GM12891 (cell line): ENCODE measurements around the gene NDC1.

Experiments
- PAX5 ChIP-seq: IDR thresholded peaks from 2 replicates; pipeline ENCODE4 v1.6.1; 2011; ENCODE audit warnings: low read length, moderate library complexity, mild to moderate bottlenecking; ENCODE audit not compliant: insufficient read depth, severe bottlenecking
- POLR2A ChIP-seq: IDR thresholded peaks from 2 replicates; pipeline ENCODE4 v1.6.1; 2011; ENCODE audit warnings: low read depth, low read length, control low read depth
- POLR2AphosphoS5 ChIP-seq: IDR thresholded peaks from 2 replicates; pipeline ENCODE4 v1.6.1; 2011; ENCODE audit warnings: low read depth, low read length, control low read depth
- SPI1 ChIP-seq: IDR thresholded peaks from 2 replicates; pipeline ENCODE4 v1.6.1; 2011; ENCODE audit warnings: low read depth, low read length, control low read depth
- TAF1 ChIP-seq: IDR thresholded peaks from 2 replicates; pipeline ENCODE4 v1.6.1; 2011; ENCODE audit warnings: low read depth, low read length, control low read depth

- no peak for TF ChIP-seq POLR2A
- TF ChIP-seq POLR2AphosphoS5 = no peak
- TF ChIP-seq TAF1 = no peak
- no peak for TF ChIP-seq PAX5
- TF ChIP-seq SPI1 = no peak
Measured at GRCh38 chr1:53850082-53850673, 12.1 kb upstream of the NDC1 start.
